H9 (cell line): ENCODE results near the gene CORO2B. TPM values are rescaled to one million over a fixed set of nuclear protein-coding genes. Genes with fewer than 3 reads are reported as not detected.

Experiments used
- DNase-seq: peaks from one replicate; pipeline ENCODE4 v3.0.0-alpha.2; 2017
- H2AFZ ChIP-seq: one replicate; pipeline ENCODE4 v1.6.1; 2013; ENCODE audit warnings: mild to moderate bottlenecking, low read length, control low read depth, moderate library complexity
- H2AK5ac ChIP-seq: 2 replicates; pipeline ENCODE4 v1.6.1; 2013; ENCODE audit warnings: low read length, control low read depth, mixed read lengths; ENCODE audit not compliant: insufficient read length
- H2BK120ac ChIP-seq: one replicate; pipeline ENCODE4 v1.6.1; 2013; ENCODE audit warnings: low read depth, mild to moderate bottlenecking, low read length, control low read depth, inconsistent platforms; ENCODE audit not compliant: poor library complexity, severe bottlenecking
- H2BK12ac ChIP-seq: 2 replicates; pipeline ENCODE4 v1.6.1; 2013; ENCODE audit warnings: low read length, control low read depth, mixed read lengths, low read depth; ENCODE audit not compliant: insufficient read length
- H2BK15ac ChIP-seq: 2 replicates; pipeline ENCODE4 v1.6.1; 2013; ENCODE audit warnings: low read depth, low read length, control low read depth
- H2BK20ac ChIP-seq: one replicate; pipeline ENCODE4 v1.6.1; 2013; ENCODE audit warnings: low read depth, mild to moderate bottlenecking, low read length, control low read depth, inconsistent platforms; ENCODE audit not compliant: poor library complexity, severe bottlenecking
- H2BK5ac ChIP-seq: 2 replicates; pipeline ENCODE4 v1.6.1; 2013; ENCODE audit warnings: low read length, control low read depth, mixed read lengths; ENCODE audit not compliant: insufficient read length
- H3K14ac ChIP-seq: 2 replicates; pipeline ENCODE4 v1.6.1; 2013; ENCODE audit warnings: low read length, control low read depth; ENCODE audit not compliant: insufficient read depth
- H3K18ac ChIP-seq: 2 replicates; pipeline ENCODE4 v1.6.1; 2013; ENCODE audit warnings: low read depth, mild to moderate bottlenecking, mixed read lengths, low read length, control low read depth; ENCODE audit not compliant: insufficient read length
- H3K23ac ChIP-seq: 2 replicates; pipeline ENCODE4 v1.6.1; 2013; ENCODE audit warnings: low read length, control low read depth, mixed read lengths, low read depth; ENCODE audit not compliant: insufficient read length
- H3K23me2 ChIP-seq: 2 replicates; pipeline ENCODE4 v1.6.1; 2013; ENCODE audit warnings: low read depth, mild to moderate bottlenecking, mixed read lengths, low read length, control low read depth; ENCODE audit not compliant: insufficient read length, poor library complexity, severe bottlenecking
- H3K27ac ChIP-seq: 2 replicates; pipeline ENCODE4 v1.5.1; 2013; ENCODE audit warnings: low read length, control low read depth, mixed read lengths, low read depth; ENCODE audit not compliant: insufficient read length
- H3K27me3 ChIP-seq: 2 replicates; pipeline ENCODE4 v1.6.1; 2013; ENCODE audit warnings: low read length, control low read depth, inconsistent platforms; ENCODE audit not compliant: insufficient read depth
- H3K4ac ChIP-seq: 2 replicates; pipeline ENCODE4 v1.6.1; 2013; ENCODE audit warnings: low read depth, mild to moderate bottlenecking, control low read depth, inconsistent platforms, low read length, moderate library complexity
- H3K4me1 ChIP-seq: 2 replicates; pipeline ENCODE4 v1.6.1; 2013; ENCODE audit warnings: low read length, control low read depth, inconsistent platforms; ENCODE audit not compliant: insufficient read depth
- H3K4me2 ChIP-seq: 2 replicates; pipeline ENCODE4 v1.6.1; 2013; ENCODE audit warnings: low read length, control low read depth, mixed read lengths; ENCODE audit not compliant: insufficient read length, insufficient read depth
- H3K56ac ChIP-seq: 2 replicates; pipeline ENCODE4 v1.6.1; 2013; ENCODE audit warnings: low read depth, mild to moderate bottlenecking, mixed read lengths, low read length, control low read depth; ENCODE audit not compliant: insufficient read length
- H3K79me1 ChIP-seq: 2 replicates; pipeline ENCODE4 v1.6.1; 2013; ENCODE audit warnings: low read depth, mild to moderate bottlenecking, moderate library complexity, low read length, control low read depth, inconsistent platforms; ENCODE audit not compliant: insufficient read depth, poor library complexity, severe bottlenecking
- H3K79me2 ChIP-seq: 2 replicates; pipeline ENCODE4 v1.6.1; 2013; ENCODE audit warnings: low read length, control low read depth, inconsistent platforms; ENCODE audit not compliant: insufficient read depth
- H3K9ac ChIP-seq: 2 replicates; pipeline ENCODE4 v1.6.1; 2013; ENCODE audit warnings: low read length, control low read depth, mixed read lengths; ENCODE audit not compliant: insufficient read length; ENCODE audit errors: extremely low read depth
- H3K9me3 ChIP-seq: one replicate; pipeline ENCODE4 v1.6.1; 2013; ENCODE audit warnings: low read depth, low read length, inconsistent platforms; ENCODE audit not compliant: control insufficient read depth
- H3T11ph ChIP-seq: one replicate; pipeline ENCODE4 v1.6.1; 2013; ENCODE audit warnings: mild to moderate bottlenecking, low read length, control low read depth, inconsistent platforms
- H4K20me1 ChIP-seq: one replicate; pipeline ENCODE4 v1.6.1; 2013; ENCODE audit not compliant: control insufficient read depth, insufficient read length, insufficient read depth
- H4K5ac ChIP-seq: 2 replicates; pipeline ENCODE4 v1.6.1; 2013; ENCODE audit warnings: low read depth, mild to moderate bottlenecking, mixed read lengths, low read length, control low read depth; ENCODE audit not compliant: insufficient read length
- H4K8ac ChIP-seq: replicated peaks from 2 replicates; pipeline ENCODE4 v1.6.1; 2013; ENCODE audit warnings: low read length, control low read depth, mixed read lengths, low read depth; ENCODE audit not compliant: insufficient read length
- H4K91ac ChIP-seq: 2 replicates; pipeline ENCODE4 v1.6.1; 2013; ENCODE audit warnings: low read depth, mild to moderate bottlenecking, moderate library complexity, mixed read lengths, low read length, control low read depth; ENCODE audit not compliant: insufficient read length
- H3K27ac Mint-ChIP-seq, 3 experiments: 2 replicates in 2 of 3; 3 replicates in 1 of 3; pipeline ENCODE4 v1.8.0; 2020 to 2021; ENCODE audit warnings: mixed read lengths in 3 of 3, mild to moderate bottlenecking in 1 of 3, moderate library complexity in 1 of 3
- H3K27me3 Mint-ChIP-seq: 2 replicates; pipeline ENCODE4 v1.8.0; 2021; ENCODE audit warnings: low read depth, mild to moderate bottlenecking, moderate library complexity, mixed read lengths
- H3K36me3 Mint-ChIP-seq, 3 experiments: 2 replicates in 2 of 3; 3 replicates in 1 of 3; pipeline ENCODE4 v1.8.0; 2020 to 2021; ENCODE audit warnings: low read depth in 3 of 3, mixed read lengths in 3 of 3; ENCODE audit not compliant: insufficient read depth in 1 of 3
- H3K4me1 Mint-ChIP-seq, 2 experiments: 2 replicates each; pipeline ENCODE4 v1.8.0; 2020; ENCODE audit warnings: mixed read lengths in 2 of 2
- H3K4me3 Mint-ChIP-seq, 2 experiments: 2 replicates in 1 of 2; 3 replicates in 1 of 2; pipeline ENCODE4 v1.8.0; 2020 to 2021; ENCODE audit warnings: mild to moderate bottlenecking in 2 of 2, mixed read lengths in 2 of 2, moderate library complexity in 1 of 2
- H3K9me3 Mint-ChIP-seq, 2 experiments: 2 replicates in 1 of 2; 3 replicates in 1 of 2; pipeline ENCODE4 v1.8.0; 2020; ENCODE audit warnings: mild to moderate bottlenecking in 2 of 2, mixed read lengths in 2 of 2, moderate library complexity in 1 of 2
- CTCF ChIP-seq: fragments of 200-600 bp; sonication (generic); conservative IDR thresholded peaks from 3 replicates; pipeline ENCODE4 v1.8.0; 2021; ENCODE audit warnings: antibody characterized with exemption, mild to moderate bottlenecking
- WGBS: extraction: QIAGEN DNeasy Blood & Tissue Kit; methylation state at CpG from one replicate; pipeline ENCODE4 v1.1.7; 2013; ENCODE audit warnings: missing lambda C conversion rate, low lambda C conversion rate, mixed read lengths; ENCODE audit not compliant: insufficient read length; ENCODE audit errors: extremely low coverage; 5-methylcytosine and 5-hydroxymethylcytosine counted together
- total RNA-seq: library from RNA; stranded (reverse); gene quantifications from 2 replicates; pipeline ENCODE4 v1.2.1, GENCODE V29; 2021

Gene CORO2B
- total RNA-seq, 1 experiment from 2014 or later: 3.1 TPM

GRCh38 chr15:68551296-68551635 lies 27.5 kb upstream of the CORO2B start:
- H3K27me3 Mint-ChIP-seq: peaks cover 21% of the 10 kb centered on the region
- no peak overlapping the region for H3K27ac Mint-ChIP-seq
- no peaks in the 10 kb centered on the region for H4K20me1 ChIP-seq
- H4K5ac ChIP-seq: no peak overlapping the region
- no peaks in the 10 kb centered on the region for H3K4me1 ChIP-seq
- H3K4me1 Mint-ChIP-seq: peaks cover 3 to 5% of the 10 kb centered on the region in 2 experiments
- WGBS: no CpG with 5 or more reads among the region's 5 CpGs
- no peak overlapping the region for H3K4me3 Mint-ChIP-seq
- no peaks in the 10 kb centered on the region for H3K9me3 ChIP-seq
- H2BK12ac ChIP-seq: no peak overlapping the region
- no peak overlapping the region for H2AK5ac ChIP-seq
- no peaks in the 10 kb centered on the region for H3K27me3 ChIP-seq
- no peaks in the 10 kb centered on the region; a peak in 1 of 7 replicates for H3K36me3 Mint-ChIP-seq
- H3K9me3 Mint-ChIP-seq: peaks cover 0 to 3% of the 10 kb centered on the region in 2 experiments; a peak in 1 of 5 replicates
- no peaks in the 10 kb centered on the region for H3K79me1 ChIP-seq
- H3K56ac ChIP-seq: no peak overlapping the region
- H3K4me2 ChIP-seq: no peak overlapping the region
- H2BK120ac ChIP-seq: no peak overlapping the region
- DNase-seq: no peak
- H2BK5ac ChIP-seq: no peak overlapping the region
- no peaks in the 10 kb centered on the region for H3K23me2 ChIP-seq
- no peak overlapping the region for H2BK15ac ChIP-seq
- no peak overlapping the region for H3K14ac ChIP-seq
- no peak overlapping the region for H3K18ac ChIP-seq
- H3K9ac ChIP-seq: no peak overlapping the region
- no peak overlapping the region for H3T11ph ChIP-seq
- no peak overlapping the region for H3K27ac ChIP-seq
- no peak overlapping the region for H2AFZ ChIP-seq
- H3K79me2 ChIP-seq: no peaks in the 10 kb centered on the region
- H3K23ac ChIP-seq: no peak overlapping the region
- no peak overlapping the region for H3K4ac ChIP-seq
- H4K8ac ChIP-seq: no peak overlapping the region
- H4K91ac ChIP-seq: no peak overlapping the region
- TF ChIP-seq CTCF: no peak
- H2BK20ac ChIP-seq: no peak overlapping the region
